Astrocyte of the hippocampus (primary cell): ENCODE measurements around the gene GTF2F1.
"Not testable (repeated sequence)": the region's sequence is repeated elsewhere in the genome, so short reads cannot be mapped to it uniquely, and the experiment has no call there.

Experiments used
- DNase-seq: peaks from one replicate; pipeline ENCODE4 v3.0.0; 2011; ENCODE audit warnings: low read depth, low spot score

The GTF2F1 gene

DNA sequence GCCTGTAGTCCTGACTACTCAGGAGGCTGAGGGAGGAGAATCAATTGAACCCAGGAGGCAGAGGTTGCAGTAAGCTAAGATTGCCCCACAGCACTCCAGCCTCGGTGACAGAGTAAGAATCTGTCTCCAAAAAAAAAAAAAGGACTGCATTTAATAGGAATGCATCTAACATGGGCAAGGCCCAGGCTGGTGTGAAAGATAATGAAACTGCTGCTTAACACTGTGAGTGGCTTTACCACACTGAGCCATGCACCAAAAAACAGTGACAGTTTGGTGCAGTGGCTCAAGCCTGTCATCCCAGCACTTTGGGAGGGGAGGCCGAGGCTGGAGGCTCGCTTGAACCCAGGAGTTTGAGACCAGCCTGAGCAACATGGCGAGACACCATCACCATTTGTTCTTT, 8.6 kb downstream of the GTF2F1 start:
- no peak for DNase-seq

DNA sequence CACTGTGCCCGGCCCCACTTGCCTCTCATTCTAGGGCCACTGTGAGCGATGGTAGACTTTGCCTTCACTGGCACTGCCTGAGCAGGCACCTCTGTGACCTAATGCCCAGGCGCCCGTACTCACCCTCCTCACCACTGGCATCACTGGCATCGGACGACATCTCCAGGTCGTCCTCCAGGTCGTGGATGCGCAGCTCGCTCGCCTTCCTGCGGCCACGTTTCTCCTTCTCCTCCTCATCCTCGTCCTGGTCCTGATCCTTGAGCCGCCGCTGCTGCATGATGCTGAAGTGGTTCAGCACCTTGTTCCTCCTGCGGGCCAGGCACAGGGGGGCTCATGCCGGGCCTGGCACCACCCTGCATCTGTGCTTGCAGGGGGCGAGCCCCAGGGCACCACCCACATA, 9.8 kb downstream of the GTF2F1 start:
- no peak for DNase-seq

- no peak for DNase-seq
These were observed 11.8 kb downstream of the GTF2F1 start for GRCh38 chr19:6381030-6381750.

- DNase-seq = no peak
These were observed 13.2 kb downstream of the GTF2F1 start for GRCh38 chr19:6379744-6380143.

- no peak for DNase-seq
These were observed 14.5 kb downstream of the GTF2F1 start for GRCh38 chr19:6378486-6378885.

DNA sequence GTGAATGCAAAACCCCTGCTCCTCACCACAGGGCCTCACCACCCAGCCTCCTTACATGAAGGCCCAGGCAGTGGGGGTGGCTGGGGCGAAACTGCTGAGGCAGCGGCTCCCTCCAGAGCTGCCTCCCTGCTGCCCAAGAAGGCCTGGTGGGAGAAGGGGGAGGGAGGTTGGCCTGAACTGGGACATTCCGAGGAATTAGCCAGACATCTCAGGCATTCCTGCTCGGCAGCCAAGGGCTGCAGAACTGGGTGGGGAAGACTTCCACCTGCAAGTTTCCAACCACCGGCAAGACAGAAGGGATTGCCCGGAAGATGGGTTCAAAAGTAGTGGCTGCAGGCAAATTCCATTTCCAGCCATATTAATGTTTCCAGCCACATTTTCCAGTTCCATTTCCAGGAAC, 14.9 kb downstream of the GTF2F1 start:
- peak; percentile 90 for DNase-seq

- no peak for DNase-seq
These were observed 16.3 kb downstream of the GTF2F1 start for GRCh38 chr19:6376512-6377190.

DNA sequence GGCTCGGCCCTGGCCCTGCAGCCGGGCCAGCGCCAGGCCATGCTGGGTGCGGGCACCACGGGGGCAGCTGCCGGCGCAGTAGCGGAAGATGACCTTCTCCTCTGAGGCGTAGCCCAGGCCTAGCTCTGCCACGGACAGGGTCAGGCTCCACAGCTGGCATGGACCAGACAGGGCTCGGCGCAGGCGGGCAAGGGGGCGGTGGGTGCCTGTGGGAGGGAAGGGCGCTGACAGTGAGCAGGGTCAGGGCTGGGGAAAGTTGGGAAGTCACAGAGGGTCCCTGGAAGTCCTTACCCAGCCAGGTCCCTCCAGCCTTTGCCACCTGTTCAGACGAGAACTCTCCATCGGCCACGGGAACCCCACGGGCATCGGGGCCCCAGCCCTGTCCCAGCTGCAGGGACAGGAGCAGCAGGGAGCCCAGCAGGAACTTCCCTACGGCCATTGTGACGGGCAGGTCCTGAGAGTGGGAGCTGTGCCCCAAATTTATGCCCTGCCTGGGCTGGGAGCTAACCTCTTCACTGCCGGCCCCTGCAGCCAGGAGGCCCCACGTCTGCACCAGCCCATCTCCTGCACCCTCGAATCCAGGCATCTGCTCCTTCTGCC, 17.5 kb downstream of the GTF2F1 start, which contains the start of gene PSPN:
Gene PSPN, minus strand, starts transcription at position 523 of the 600 bp plus-strand sequence. Its CDS starts 84 bp downstream, at position 439.
- DNase-seq = no peak

DNA sequence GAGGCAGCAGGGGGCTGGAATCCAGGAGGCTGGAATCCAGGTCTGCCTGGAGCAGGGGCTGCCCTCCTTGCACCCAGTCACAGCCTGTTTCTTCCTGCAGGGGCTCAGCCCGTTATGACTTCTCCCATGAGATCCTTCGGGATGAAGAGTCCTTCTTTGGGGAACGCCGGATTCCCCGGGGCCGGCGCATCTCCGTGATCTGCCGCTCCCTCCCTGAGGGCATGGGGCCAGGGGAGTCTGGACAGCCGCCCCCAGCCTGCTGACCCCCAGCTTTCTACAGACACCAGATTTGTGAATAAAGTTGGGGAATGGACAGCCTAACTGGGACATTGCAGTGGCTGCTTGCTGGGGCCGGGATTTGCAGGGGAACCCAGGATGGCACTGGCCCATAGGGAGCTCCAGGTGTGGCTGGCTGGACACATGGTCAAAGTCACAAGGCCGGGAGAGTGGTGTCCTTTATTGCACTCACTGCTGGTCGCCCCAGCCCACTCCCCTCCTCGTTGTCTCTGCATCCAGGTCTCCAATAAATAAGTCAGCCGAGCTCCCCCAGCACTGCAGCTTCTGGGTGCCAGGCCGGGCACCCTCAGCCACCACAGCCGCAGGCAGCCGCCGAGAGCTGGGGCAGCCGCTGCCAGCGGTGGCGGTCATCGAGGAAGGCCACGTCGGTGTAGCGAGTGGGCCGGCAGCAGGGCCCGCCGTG, 18.1 kb downstream of the GTF2F1 start:
- DNase-seq = no peak

DNA sequence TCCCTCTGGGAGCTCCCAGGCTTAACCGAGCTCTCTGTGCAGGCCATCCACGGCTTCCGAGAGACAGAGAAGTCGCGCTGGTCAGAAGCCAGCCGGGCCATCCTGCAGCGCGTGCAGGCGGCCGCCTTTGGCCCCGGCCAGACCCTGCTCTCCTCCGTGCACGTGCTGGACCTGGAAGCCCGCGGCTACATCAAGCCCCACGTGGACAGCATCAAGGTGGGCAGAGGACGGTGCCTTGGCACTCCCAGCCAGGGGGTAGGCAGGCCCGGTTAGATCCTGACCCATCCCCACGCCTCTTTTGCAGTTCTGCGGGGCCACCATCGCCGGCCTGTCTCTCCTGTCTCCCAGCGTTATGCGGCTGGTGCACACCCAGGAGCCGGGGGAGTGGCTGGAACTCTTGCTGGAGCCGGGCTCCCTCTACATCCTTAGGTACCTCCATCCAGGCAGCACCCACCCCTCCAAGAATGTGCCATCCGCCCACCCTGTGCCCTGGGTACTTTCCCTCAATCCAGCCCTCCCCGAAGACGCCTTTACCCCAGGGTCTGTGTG, 18.7 kb downstream of the GTF2F1 start:
- no peak for DNase-seq

GRCh38 chr19:6373813-6374108, 19.2 kb downstream of the GTF2F1 start:
- DNase-seq = no peak

DNA sequence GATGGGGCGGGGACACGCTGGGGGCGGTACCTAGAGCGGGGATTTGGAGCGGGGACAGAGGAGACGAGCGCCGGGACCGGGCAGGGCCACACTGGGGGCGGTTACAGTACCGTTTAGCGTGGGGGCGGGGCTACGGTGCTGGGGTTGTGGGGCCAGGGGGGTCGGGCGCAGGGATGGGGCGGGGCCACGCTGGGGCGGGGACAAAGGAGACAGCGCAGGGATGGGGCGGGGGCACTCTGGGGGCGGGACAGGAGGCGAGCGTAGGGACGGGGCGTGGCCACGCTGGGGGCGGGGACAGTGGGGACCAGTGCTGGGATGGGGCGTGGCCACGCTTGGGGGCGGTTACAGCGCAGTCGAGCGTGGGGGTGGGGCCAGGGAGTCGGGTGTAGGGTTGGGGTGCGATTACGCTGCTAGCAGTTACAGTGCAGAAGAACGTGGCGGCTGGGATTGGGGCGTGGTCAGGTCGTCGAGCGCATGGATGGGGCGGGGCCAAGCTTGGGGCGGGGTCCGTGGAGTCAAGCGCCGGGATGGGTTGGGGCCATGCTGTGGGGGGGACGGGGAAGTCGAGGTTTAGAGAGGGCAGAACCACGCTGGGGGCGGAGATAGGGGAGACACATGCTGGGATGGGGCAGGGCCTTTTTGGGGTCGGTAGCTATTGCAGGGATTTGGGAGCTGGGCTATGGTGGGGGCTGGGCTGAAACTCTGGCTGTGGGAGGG, 19.7 kb downstream of the GTF2F1 start:
- peak; percentile 99 for DNase-seq

GRCh38 chr19:6372594-6373095, 20.3 kb downstream of the GTF2F1 start, which contains the start of gene ALKBH7:
Gene ALKBH7 (plus strand): TSS chr19:6372794. CDS start chr19:6372821, 27 bp downstream.
- DNase-seq = peak; percentile 100

GRCh38 chr19:6364353-6364752, 28.6 kb downstream of the GTF2F1 start:
- no peak for DNase-seq

GRCh38 chr19:6362351-6362801, 30.6 kb downstream of the GTF2F1 start:
- no peak for DNase-seq

DNA sequence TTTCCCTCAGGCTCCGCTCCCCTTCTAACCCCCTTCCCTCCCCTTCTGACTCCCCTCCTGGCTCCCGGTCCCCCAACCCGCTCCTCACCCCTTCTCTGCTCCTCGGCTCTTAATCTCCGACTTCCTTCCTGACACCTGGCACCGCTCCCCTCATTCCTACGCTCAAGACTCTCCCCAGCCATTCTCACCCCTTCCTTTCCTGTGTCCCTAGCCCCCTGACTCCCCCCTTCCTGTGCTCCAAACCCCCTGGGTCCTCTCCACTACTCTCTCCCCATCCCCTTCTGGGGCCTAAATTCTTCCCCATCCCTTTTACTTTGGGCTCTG, 31.0 kb downstream of the GTF2F1 start:
- DNase-seq = no peak

- not testable (repeated sequence) for DNase-seq
These were observed 32.1 kb downstream of the GTF2F1 start for GRCh38 chr19:6360857-6361216.

DNA sequence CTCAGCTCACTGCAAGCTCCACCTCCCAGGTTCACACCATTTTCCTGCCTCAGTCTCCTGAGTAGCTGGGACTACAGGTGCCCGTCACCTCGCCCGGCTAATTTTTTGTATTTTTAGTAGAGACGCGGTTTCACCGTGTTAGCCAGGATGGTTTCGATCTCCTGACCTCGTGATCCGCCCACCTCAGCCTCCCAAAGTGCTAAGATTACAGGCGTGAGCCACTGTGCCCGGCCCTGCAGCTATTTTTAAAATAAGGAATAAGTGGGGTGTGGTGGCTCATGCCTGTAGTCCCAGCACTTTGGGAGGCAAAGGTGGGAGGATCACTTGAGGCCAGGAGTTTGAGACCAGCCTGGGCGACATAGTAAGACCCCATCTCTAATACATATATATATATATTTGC, 32.5 kb downstream of the GTF2F1 start:
- DNase-seq = not testable (repeated sequence)

- DNase-seq = no peak
These were observed 33.2 kb downstream of the GTF2F1 start for GRCh38 chr19:6359568-6360341.

- no peak for DNase-seq
These were observed 35.0 kb downstream of the GTF2F1 start for GRCh38 chr19:6358003-6358402.
